Measurements from ENCODE around the gene CILP. TPM values are rescaled to one million over a fixed set of nuclear protein-coding genes. Genes with fewer than 3 reads are reported as not detected.
"Not testable (repeated sequence)": the region's sequence is repeated elsewhere in the genome, so short reads cannot be mapped to it uniquely, and the experiment has no call there.

Gene CILP
- 15.7 TPM for total RNA-seq
- long read RNA-seq, full-length matches to known transcripts, result 33 of 42 reads
- long read RNA-seq, partial matches to known transcripts, result 7 of 42 reads
- long read RNA-seq, other reads (novel, unspliced or antisense), result 2 of 42 reads

DNA sequence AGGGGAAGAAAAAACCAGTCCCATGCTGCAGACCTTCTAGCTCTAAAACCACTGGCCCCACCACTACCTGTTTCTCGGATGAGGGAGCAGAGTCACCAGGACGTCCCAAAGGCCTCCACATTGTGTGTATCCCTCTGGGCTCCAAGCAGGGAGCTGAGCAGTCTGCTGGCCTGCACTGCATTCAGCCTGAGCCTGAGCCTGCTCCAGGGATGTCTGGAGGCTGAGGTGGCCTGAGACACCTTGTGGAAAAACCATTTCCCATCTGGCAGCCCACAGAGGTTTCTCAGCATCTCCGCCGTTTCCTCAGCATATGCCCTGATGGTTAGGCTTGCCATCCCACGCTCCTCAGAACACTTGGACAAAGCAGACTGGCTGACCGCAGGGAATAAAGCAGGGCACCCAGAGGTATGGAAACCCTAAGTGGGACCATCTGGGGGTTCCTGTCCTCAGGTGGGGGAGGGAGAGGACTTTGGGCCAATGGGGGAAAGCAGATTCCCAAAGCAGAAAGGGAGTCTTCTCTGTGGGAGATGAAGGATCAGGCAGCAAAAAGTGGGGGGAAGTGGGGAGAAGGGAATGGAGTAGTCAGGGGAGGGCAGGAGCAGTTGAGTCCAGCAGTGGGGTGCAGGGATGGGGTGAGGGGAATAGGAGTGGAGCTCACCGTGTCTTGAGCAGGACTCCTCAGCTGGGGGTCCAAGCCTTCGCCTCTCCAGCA lies at the start of gene CILP:
TSS of gene CILP (minus strand) at position 704 of the 712 bp plus-strand sequence. CDS start 1,718 bp downstream, outside the sequence.
- intact Hi-C loops (cut with DNase I), result no loop called here
- no peak for DNase-seq (ENCODE audit: missing footprints)
- no peak for ATAC-seq

DNA sequence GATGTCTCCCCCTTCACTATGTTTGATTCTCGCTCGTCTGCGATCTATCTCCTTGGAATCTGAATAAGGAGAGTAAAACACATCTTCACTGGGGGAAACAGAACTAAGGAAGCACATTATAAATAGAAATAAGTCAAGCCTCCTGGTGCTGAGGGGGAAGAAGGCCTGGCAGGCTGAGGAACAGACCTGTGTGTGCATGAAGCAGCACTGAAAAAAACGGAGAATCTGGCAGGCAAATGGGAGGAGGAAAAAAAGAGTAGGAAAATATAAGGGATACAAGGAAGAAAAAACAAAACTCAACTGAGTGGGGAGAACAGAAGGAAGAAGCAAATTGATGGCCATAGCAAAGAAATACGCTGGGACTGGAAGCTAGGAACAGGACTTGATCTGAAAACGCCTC lies 49.7 kb upstream of the CILP start:
- intact Hi-C loops (cut with DNase I), result no loop called here
- ATAC-seq (no peak), DNase-seq (ENCODE audit: missing footprints) (no peak)

DNA sequence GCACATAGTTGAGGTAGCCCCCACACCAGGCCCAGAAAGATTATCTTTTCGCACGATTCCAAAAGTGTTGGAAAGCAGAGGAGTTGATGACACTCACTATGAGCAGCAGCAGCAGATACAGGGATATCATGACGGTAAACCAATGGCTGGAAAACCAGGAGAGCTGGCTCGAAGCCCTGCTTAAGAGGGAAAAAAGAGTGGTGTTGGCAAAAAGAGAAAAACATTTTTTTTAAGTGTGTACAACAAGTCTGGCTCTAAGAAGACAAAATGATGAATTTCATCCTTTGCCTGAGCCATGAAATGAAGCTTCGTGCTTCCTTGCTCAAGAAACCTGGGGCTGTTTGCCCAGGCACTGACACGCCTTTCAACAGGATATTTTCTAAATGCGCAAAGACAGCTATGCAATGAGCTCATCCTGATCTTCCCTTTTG lies 48.1 kb upstream of the CILP start:
- peak; percentile 69 for ATAC-seq
- no peak for DNase-seq (ENCODE audit: missing footprints)
- intact Hi-C loops (cut with DNase I), result no loop called here

DNA sequence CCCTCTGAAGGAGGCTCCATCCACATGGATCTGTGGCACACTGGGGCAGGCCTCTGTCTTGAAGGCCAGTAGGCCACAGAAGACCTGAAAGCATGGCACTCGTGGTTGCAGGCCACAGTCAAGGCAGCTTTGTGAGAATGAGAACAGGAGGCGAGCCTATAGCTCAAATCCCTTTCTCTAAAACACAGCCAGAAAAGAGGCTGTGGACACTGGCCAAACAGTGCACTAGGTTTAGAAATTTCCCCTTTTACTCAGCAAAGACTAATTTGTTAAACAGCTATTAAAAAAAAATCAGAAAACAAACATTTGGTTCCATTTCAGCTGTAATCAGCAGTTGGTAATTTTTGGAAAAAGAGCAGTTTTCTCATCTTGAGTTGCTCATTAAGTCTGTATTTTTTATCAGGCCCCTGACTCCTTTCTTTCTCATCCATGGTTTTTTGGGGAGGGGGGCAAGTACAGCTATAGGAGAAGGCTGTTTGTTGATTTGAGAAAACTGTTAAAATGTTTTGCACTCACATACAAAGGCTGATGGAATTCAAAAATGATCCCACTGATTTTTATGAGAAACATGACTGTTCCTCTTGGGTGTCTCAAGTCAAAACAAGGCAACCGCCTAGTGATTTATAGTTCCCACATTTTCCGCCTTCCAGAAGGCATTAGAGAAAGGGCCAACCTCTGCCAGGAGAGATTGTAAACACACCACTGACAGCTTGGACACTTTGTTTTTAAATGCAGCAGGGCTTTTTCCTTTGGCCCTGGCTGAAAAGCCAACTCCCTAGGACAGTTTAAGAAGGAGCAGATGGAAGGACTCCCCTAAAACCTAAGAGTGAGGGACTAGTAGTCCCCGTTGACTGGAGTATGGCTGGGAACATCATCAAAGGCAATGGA lies 47.3 kb upstream of the CILP start:
- ATAC-seq (peak; percentile 50), DNase-seq (ENCODE audit: missing footprints) (no peak)
- intact Hi-C loops (cut with DNase I), result no loop called here

DNA sequence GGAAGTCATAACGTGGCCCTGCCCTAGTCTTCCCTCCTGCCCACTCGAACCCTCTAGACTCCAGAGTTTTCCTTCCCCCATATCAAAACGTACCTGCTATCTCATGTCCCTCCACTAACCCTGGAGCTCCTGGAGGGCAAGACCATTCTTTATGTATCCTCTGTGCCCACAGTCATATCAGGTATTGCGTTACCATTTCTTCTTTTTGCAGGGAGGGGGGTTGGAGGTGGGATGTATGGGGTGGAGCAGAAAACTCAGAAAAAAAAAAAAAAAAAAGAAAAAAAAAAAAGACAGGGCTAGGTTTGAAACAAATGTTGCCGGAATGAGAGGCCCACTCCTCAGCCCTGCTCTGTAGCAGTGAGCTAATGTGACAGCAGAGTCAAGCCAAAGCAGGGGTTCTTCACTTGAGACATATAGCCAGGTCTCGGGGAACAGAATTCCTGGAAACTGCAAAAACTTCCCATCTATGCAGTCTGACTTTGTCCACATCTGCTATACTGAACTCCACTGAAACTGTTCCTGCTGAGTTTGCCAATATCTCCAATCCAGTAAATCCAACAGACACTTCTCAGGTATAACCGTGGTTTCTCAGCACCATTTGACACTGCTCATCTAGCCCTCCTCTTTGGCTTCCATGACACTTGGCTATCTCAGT lies 44.3 kb upstream of the CILP start:
- intact Hi-C loops (cut with DNase I), result no loop called here
- ATAC-seq, result no peak

GRCh38 chr15:65254758-65255157 lies 43.5 kb upstream of the CILP start:
- ATAC-seq (no peak), DNase-seq (ENCODE audit: missing footprints) (no peak)
- intact Hi-C loops (cut with DNase I), result no loop called here

More for the DNA sequence above, 44.3 kb upstream of the CILP start:
- DNase-seq (ENCODE audit: missing footprints), result no peak

DNA sequence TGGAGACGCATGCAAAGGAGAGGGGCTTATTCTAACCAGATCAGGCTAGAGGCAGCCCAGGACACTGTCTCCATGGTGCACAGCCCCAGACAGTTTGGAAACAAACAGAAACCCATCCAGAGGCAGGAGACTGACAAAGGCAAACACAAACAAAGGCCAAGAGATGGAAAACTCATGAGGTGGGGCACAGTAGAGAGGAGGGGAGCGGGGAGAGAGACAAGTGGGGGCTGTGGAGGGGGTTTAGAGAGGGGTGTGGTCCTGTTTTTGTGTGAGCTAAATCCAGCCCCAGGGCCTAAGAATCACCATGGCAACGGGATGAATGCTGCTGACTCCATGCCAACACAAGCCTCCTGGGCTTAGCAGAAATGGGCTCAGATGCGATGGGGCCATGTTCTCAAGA lies 43.1 kb upstream of the CILP start:
- peak; percentile 35 for ATAC-seq

GRCh38 chr15:65249641-65250040 lies 38.4 kb upstream of the CILP start:
- ATAC-seq, result no peak
- intact Hi-C loops (cut with DNase I), result no loop called here
- no peak for DNase-seq (ENCODE audit: missing footprints)

More for the DNA sequence above, 43.1 kb upstream of the CILP start:
- intact Hi-C loops (cut with DNase I), result no loop called here
- DNase-seq (ENCODE audit: missing footprints), result no peak

DNA sequence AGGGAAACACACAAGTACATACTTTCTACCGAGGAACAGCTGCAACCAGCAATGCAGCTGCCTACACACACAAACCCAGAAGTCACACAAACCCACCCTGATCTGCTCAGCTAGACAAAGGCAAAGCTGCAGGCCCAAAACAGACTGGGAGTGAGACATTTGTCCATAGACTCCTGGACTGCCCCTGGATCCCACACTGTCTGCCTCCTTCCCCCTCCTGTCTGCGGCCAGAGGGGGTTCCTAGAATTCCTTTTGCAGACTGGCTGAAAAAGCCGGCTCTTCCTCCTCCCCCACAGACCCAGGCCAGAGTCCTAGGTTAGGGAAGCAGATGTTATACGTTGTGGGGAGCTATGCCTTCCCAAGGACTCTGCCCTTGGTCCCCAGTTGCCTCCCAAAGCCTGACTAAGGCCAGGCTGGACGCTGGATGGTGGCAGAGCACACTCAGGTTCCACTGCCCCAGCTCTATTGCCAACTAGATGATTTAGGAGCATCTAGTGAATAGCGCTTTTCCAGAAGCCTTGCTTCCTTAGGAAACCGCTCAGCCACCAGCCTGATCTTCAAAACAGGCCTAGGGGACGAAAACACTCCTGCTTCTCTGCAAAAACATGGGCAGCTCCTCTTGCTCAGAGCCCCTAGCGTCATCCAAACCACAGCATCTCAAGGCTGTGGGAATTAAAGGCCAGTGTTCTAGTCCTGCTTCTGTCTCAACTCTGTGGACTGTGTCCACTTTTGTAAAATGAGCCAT lies 37.4 kb upstream of the CILP start:
- ATAC-seq (no peak), DNase-seq (ENCODE audit: missing footprints) (no peak)
- intact Hi-C loops (cut with DNase I), result no loop called here

- ATAC-seq, result no peak
- DNase-seq (ENCODE audit: missing footprints), result no peak
- intact Hi-C loops (cut with DNase I), result no loop called here
Observed at GRCh38 chr15:65246939-65247338, 35.7 kb upstream of the CILP start.

DNA sequence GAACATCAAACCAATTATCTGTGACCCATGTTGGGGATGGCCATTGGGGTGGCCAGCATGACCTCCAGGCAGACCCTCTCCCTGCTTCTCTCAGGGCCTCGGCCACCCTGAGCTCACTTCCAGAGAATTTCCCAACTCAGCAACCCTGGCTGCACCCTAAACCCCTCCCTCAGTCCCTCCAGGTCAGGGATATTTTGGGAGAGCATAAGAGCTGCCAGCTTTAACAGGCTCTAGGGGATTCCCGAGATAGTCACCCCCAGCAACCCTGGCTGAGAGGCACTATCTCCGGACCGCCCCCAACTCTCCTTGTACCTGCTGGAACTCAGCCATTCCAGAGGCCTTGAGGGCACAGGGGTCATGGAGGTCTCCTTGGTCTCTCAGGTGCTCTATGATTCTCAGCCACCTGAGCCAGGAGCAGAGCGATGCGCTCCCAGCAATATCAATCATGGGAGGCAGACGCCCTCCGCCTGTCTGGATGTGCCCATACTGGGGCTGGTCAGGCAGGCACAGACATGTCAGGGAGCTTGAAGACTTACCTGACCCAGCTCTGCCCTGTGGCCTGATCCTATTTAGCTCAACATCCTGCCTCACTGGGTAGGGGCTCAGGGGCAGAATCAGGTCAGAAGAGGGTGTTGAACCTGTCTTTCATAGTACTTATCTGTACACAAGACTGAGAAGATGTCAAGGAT lies 34.9 kb upstream of the CILP start:
- DNase-seq (ENCODE audit: missing footprints) (no peak), ATAC-seq (peak; percentile 64)
- intact Hi-C loops (cut with DNase I), result no loop called here

DNA sequence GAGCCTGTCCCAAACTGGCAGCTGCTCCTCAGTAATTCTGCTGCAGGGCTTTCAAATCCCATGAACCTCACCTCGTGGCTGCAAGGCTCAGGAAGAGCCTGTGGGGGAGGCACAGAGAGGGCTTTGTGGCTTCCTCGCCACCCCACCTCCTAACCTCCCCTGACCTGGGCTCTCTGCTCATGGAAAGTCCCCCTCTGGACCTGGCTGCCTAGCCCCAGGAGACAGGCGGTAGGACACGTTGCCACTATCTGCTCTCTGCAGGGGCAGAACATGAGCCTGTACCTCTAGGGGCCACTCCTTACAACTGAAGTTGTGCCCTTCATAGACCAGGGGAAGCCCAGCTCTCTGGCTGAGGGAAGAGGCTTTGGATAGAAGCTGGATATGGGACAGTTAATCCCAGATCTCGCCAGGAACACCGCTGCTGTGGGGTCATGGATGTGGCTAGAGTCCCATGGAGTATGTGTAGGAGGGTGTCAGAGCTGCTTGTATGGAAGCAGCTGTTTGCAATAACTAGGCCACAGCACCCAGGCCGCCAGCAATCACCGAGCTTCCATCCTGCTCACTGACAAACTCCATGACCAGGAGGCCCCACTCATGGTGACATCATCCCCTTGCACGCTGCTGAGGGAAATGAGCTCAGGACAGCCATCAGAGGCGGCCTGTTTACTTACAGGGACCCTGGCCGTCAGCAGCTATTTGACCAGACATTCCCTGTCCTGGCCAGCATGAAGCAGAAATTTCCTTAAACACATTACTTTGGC lies 34.0 kb upstream of the CILP start:
- ATAC-seq (peak; percentile 94), DNase-seq (ENCODE audit: missing footprints) (peak; percentile 90)
- intact Hi-C loops (cut with DNase I), result no loop called here

GRCh38 chr15:65244638-65245037 lies 33.4 kb upstream of the CILP start:
- no peak for DNase-seq (ENCODE audit: missing footprints)
- ATAC-seq, result no peak
- intact Hi-C loops (cut with DNase I), result no loop called here

- not testable (repeated sequence) for ATAC-seq
Observed at GRCh38 chr15:65236443-65236842, 25.2 kb upstream of the CILP start.

GRCh38 chr15:65233696-65234095 lies 22.4 kb upstream of the CILP start:
- ATAC-seq (no peak), DNase-seq (ENCODE audit: missing footprints) (no peak)
- intact Hi-C loops (cut with DNase I), result loop anchor here (5.0 kb wide), 1 partner anchor 36 kb away; no protein-coding TSS in a partner anchor

More at GRCh38 chr15:65236443-65236842, 25.2 kb upstream of the CILP start:
- intact Hi-C loops (cut with DNase I); DNase-seq (ENCODE audit: missing footprints): not testable (repeated sequence)

DNA sequence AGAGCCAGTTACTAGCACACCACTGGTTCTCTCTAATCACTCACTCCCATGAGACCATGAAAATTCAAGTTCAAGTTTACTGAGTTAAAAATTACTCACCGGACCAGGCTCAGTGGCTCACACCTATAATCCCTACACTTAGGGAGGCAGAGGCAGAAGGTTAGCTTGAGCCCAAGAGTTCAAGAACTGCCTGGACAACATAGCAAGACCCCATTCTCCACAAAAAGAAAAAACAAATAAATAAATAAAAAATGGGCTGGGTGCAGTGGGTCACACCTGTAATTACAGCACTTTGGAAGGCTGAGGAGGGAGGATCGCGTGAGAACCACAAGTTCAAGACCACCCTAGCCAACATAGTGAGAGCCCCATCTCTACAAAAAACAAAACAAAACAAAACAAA lies 21.2 kb upstream of the CILP start:
- no peak for ATAC-seq
- no peak for DNase-seq (ENCODE audit: missing footprints)
- intact Hi-C loops (cut with DNase I), result loop anchor here (5.0 kb wide), 1 partner anchor 35 kb away; no protein-coding TSS in a partner anchor

GRCh38 chr15:65231306-65231705 lies 20.0 kb upstream of the CILP start:
- DNase-seq (ENCODE audit: missing footprints) (no peak), ATAC-seq (no peak)
- intact Hi-C loops (cut with DNase I), result loop anchor here (5.0 kb wide), 1 partner anchor 34 kb away; no protein-coding TSS in a partner anchor

Measured in Right ventricle myocardium inferior (tissue), 1 donor.